Fibroblast of skin of right biceps (primary cell): Measurements from ENCODE around the gene DISP1.
"Not testable (repeated sequence)": the region's sequence is repeated elsewhere in the genome, so short reads cannot be mapped to it uniquely, and the experiment has no call there.

Source experiments
- DNase-seq: peaks from one replicate; pipeline ENCODE4 v3.0.0-alpha.2; 2013

Gene DISP1

GRCh38 chr1:222794656-222795474 lies 20.0 kb upstream of the DISP1 start:
- DNase-seq: no peak

GRCh38 chr1:222798116-222798515 lies 16.7 kb upstream of the DISP1 start:
- DNase-seq: peak; percentile 45

GRCh38 chr1:222798975-222799374 lies 15.9 kb upstream of the DISP1 start:
- no peak for DNase-seq

- no peak for DNase-seq
Measured at GRCh38 chr1:222801067-222801466, 13.8 kb upstream of the DISP1 start.

GRCh38 chr1:222811671-222812070 lies 3.2 kb upstream of the DISP1 start:
- DNase-seq: no peak

- DNase-seq: peak; percentile 33
Measured at GRCh38 chr1:222813866-222814535, 838 bp upstream of the DISP1 start.

- no peak for DNase-seq
Measured at GRCh38 chr1:222815440-222815765, 564 bp downstream of the DISP1 start.

- DNase-seq: peak; percentile 91
Measured at GRCh38 chr1:222817529-222817928, 2.7 kb downstream of the DISP1 start.

GRCh38 chr1:222818171-222818570 lies 3.3 kb downstream of the DISP1 start:
- no peak for DNase-seq

GRCh38 chr1:222820171-222820712 lies 5.4 kb downstream of the DISP1 start:
- DNase-seq: no peak

- DNase-seq: peak; percentile 8
Measured at GRCh38 chr1:222821239-222821638, 6.4 kb downstream of the DISP1 start.

GRCh38 chr1:222823695-222824094 lies 8.9 kb downstream of the DISP1 start:
- DNase-seq: no peak

- peak; percentile 9 for DNase-seq
Measured at GRCh38 chr1:222824641-222825040, 9.8 kb downstream of the DISP1 start.

- DNase-seq: no peak
Measured at GRCh38 chr1:222828939-222829338, 14.1 kb downstream of the DISP1 start.

GRCh38 chr1:222829868-222830267 lies 15.0 kb downstream of the DISP1 start:
- DNase-seq: no peak

- DNase-seq: no peak
Measured at GRCh38 chr1:222833356-222833876, 18.6 kb downstream of the DISP1 start.

GRCh38 chr1:222843469-222844410 lies 28.9 kb downstream of the DISP1 start:
- DNase-seq: peak; percentile 6

GRCh38 chr1:222844411-222844779 lies 29.6 kb downstream of the DISP1 start:
- DNase-seq: peak; percentile 17

GRCh38 chr1:222845763-222846162 lies 30.9 kb downstream of the DISP1 start:
- no peak for DNase-seq

- not testable (repeated sequence) for DNase-seq
Measured at GRCh38 chr1:222850550-222850949, 35.7 kb downstream of the DISP1 start.

GRCh38 chr1:222852326-222852725 lies 37.5 kb downstream of the DISP1 start:
- peak; percentile 35 for DNase-seq

- DNase-seq: no peak
Measured at GRCh38 chr1:222861062-222861461, 46.2 kb downstream of the DISP1 start.
